Sigmoid colon (tissue), 4 donors: ENCODE measurements around the gene RCOR1.

ENCODE experiments used
- EP300 ChIP-seq, 4 donors: sonication (generic); formaldehyde crosslinking; IDR thresholded peaks; one replicate each; pipeline ENCODE4 v1.6.1; 2017; ENCODE audit warnings: antibody characterized with exemption in 4 of 4
- TF ChIP-seq, protein P1 (sequence below), 4 experiments: fragments of 450-650 bp in 3 of 4; fragments of 200-600 bp in 1 of 4; IDR thresholded peaks; one replicate each; pipeline ENCODE4 v1.5.1; 2016 to 2019; ENCODE audit warnings: antibody characterized with exemption in 4 of 4, mild to moderate bottlenecking in 3 of 4, moderate library complexity in 2 of 4

DNA sequence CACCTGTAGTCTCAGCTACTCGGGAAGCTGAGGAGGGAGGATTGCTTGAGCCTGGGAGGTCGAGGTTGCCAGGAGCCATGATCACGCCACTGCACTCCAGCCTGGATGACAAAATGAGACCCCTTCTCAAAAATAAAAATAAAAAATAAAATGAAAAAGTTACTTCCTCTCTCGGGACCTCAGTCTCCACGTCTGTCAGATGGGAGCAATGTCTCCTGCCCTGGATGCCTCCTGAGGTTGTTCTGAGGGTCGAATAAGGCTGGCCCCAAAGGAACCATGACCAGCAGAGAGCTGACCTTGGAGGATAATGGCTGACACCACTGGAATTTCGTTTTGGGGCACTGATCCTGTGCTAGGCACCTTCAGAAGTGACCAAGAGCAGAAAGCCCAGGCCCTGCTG lies 13.6 kb upstream of the RCOR1 start:
- TF ChIP-seq, protein P1, sequence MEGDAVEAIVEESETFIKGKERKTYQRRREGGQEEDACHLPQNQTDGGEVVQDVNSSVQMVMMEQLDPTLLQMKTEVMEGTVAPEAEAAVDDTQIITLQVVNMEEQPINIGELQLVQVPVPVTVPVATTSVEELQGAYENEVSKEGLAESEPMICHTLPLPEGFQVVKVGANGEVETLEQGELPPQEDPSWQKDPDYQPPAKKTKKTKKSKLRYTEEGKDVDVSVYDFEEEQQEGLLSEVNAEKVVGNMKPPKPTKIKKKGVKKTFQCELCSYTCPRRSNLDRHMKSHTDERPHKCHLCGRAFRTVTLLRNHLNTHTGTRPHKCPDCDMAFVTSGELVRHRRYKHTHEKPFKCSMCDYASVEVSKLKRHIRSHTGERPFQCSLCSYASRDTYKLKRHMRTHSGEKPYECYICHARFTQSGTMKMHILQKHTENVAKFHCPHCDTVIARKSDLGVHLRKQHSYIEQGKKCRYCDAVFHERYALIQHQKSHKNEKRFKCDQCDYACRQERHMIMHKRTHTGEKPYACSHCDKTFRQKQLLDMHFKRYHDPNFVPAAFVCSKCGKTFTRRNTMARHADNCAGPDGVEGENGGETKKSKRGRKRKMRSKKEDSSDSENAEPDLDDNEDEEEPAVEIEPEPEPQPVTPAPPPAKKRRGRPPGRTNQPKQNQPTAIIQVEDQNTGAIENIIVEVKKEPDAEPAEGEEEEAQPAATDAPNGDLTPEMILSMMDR (IDR thresholded peaks at IDR 0.05) = no peak
- no peak for TF ChIP-seq EP300 (IDR thresholded peaks at IDR 0.05)
